ENCODE data around the gene ICAM1. TPM values are rescaled to one million over a fixed set of nuclear protein-coding genes. Genes with fewer than 3 reads are reported as not detected.

ICAM1 gene
- total RNA-seq, 4 donors from 2014 or later = 14.7 to 50.1 (median 43.1) TPM

DNA sequence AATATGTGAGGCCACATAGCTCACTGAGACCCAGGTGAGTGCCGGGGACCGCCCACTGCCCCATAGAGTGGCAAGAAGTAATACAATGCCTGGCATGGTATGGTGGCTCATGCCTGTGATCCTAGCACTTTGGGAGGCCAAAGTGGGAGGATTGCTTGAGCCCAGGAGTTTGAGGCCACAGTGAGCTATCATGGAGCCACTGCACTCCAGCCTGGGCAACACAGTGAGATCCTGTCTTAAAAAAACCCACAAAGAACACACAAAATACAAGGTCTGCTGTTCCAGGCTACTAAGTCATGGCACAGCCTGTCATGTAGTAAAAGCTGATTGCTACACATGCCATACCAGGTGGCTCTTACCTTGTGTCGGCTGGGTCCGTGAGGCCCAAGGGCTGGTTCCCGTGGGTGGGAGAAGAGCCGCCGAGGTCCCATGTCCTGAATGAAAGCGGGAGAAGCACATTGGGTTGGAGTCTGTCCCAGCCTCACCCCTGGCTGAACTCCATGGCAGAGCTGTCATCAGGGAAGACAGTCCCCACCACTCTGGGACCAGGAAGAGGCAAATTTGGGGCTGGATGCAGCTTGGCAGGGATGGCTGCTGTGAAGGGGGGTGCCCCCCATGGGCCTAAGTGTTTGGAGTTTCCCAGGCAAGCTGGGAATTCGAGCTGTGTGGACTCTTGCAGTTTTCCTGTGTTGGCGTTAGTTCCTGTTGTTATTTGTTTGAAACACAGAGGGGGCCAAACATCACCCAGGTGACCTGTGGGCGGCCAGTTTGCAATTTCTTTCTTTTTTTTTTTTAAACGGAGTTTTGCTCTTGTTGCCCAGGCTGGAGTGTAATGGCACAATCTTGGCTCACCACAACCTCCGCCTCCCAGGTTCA is 48.1 kb downstream of the ICAM1 start:
- H3K27me3 ChIP-seq = no peaks in the 10 kb centered on the region
- no peak for DNase-seq (ENCODE audit: low spot score in 2 of 2)
- WGBS, 2 donors = 91 to 93% methylated on average over 13 of the region's 13 CpGs
- H3K4me1 ChIP-seq = peaks cover 0 to 18% (median 4%) of the 10 kb centered on the region in 4 donors
- TF ChIP-seq EP300 (IDR thresholded peaks at IDR 0.05) = no peak
- TF ChIP-seq, protein P1, sequence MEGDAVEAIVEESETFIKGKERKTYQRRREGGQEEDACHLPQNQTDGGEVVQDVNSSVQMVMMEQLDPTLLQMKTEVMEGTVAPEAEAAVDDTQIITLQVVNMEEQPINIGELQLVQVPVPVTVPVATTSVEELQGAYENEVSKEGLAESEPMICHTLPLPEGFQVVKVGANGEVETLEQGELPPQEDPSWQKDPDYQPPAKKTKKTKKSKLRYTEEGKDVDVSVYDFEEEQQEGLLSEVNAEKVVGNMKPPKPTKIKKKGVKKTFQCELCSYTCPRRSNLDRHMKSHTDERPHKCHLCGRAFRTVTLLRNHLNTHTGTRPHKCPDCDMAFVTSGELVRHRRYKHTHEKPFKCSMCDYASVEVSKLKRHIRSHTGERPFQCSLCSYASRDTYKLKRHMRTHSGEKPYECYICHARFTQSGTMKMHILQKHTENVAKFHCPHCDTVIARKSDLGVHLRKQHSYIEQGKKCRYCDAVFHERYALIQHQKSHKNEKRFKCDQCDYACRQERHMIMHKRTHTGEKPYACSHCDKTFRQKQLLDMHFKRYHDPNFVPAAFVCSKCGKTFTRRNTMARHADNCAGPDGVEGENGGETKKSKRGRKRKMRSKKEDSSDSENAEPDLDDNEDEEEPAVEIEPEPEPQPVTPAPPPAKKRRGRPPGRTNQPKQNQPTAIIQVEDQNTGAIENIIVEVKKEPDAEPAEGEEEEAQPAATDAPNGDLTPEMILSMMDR (IDR thresholded peaks at IDR 0.05) = no peak
- TF ChIP-seq POLR2A (IDR thresholded peaks at IDR 0.05) = no peak
- H3K36me3 ChIP-seq = peaks cover 3 to 79% (median 46%) of the 10 kb centered on the region in 3 donors
- no peak overlapping the region for H3K27ac ChIP-seq
- H3K4me3 ChIP-seq = no peak overlapping the region
- H3K9me3 ChIP-seq = no peaks in the 10 kb centered on the region

DNA sequence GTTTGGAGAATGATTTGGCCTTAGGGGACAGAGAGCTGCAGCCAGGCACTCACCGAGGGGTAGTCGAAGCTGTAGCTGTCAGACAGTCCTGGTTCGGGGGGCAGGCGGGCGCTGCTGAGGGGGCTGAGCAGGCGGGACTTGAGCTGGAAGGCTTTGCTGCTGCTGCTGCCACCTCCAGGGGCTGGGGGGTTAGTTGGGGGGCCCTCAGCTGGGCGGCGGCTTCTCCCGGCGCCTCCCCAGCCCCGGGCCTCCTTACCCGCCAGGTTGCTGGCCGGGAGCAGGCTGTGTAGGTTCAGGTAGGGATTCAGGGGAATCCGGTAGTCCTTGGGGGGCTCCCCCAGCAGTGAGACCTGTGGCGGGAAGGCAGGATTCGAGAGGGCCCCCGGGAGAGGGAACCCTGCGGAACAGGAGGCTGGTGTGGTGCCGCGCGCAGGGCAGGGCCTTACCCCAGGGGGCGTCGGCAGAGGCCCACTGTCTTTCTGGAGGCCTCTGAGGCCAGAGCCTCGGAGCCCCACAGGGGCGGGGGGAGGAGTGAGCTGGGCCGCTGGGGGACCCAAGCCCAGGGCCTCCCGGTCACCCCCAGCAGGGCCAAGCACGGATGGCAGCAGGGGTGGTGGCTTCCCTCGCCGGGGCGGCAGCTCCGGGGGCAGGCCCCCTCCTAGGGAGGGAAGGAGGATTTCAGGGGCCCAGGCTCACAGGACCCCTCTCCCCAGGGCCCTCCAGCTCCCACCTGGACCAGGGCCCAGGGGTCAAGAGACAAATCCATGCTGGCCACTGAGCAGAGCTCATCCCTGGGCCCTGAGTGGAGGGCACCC is 49.9 kb downstream of the ICAM1 start:
- Histone ChIP-seq H3K36me3 (peaks cover 3 to 96% (median 52%) of the 10 kb centered on the region in 3 donors), H3K4me1 (peaks cover 0 to 6% (median 4%) of the 10 kb centered on the region in 4 donors), H3K9me3 (no peaks in the 10 kb centered on the region), H3K4me3 (no peak overlapping the region), H3K27ac (no peak overlapping the region), H3K27me3 (no peaks in the 10 kb centered on the region)
- DNase-seq (ENCODE audit: low spot score in 2 of 2) = no peak
- WGBS, 2 donors = 82 to 92% methylated on average over 16 to 25 of the region's 32 CpGs
- TF ChIP-seq, protein P1 (IDR thresholded peaks at IDR 0.05) = no peak
- no peak for TF ChIP-seq EP300 (IDR thresholded peaks at IDR 0.05)
- no peak for TF ChIP-seq POLR2A (IDR thresholded peaks at IDR 0.05)

DNA sequence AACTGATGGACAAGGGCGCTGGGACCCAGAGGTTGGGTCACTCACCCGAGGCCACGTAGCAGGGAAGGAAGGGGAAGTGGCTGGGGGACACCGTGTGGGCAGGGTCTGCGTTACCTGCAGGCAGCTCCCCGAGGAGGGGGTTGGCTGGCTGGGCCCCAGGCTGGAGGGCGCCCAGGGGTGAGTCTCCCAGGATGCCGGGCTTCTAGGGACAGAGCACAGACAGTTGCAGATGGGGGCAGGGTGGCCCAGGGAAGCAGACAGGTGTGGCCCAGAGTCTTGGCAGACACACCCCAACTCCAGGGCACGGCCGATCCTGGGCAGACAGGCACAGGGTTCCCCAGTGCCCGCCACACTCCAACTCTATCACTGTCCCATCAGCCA is 50.5 kb downstream of the ICAM1 start:
- no peak overlapping the region for H3K27ac ChIP-seq
- no peak overlapping the region for H3K4me3 ChIP-seq
- H3K9me3 ChIP-seq = no peaks in the 10 kb centered on the region
- peaks cover 0 to under 1% (median 0%) of the 10 kb centered on the region in 4 donors for H3K4me1 ChIP-seq
- no peaks in the 10 kb centered on the region for H3K27me3 ChIP-seq
- 85 to 96% methylated on average over 4 to 11 of the region's 11 CpGs for WGBS, 2 donors
- TF ChIP-seq POLR2A (IDR thresholded peaks at IDR 0.05) = no peak
- TF ChIP-seq EP300 (IDR thresholded peaks at IDR 0.05) = no peak
- TF ChIP-seq, protein P1 (IDR thresholded peaks at IDR 0.05) = no peak
- peaks cover 3 to 100% (median 57%) of the 10 kb centered on the region in 3 donors for H3K36me3 ChIP-seq
- no peak for DNase-seq (ENCODE audit: low spot score in 2 of 2)

DNA sequence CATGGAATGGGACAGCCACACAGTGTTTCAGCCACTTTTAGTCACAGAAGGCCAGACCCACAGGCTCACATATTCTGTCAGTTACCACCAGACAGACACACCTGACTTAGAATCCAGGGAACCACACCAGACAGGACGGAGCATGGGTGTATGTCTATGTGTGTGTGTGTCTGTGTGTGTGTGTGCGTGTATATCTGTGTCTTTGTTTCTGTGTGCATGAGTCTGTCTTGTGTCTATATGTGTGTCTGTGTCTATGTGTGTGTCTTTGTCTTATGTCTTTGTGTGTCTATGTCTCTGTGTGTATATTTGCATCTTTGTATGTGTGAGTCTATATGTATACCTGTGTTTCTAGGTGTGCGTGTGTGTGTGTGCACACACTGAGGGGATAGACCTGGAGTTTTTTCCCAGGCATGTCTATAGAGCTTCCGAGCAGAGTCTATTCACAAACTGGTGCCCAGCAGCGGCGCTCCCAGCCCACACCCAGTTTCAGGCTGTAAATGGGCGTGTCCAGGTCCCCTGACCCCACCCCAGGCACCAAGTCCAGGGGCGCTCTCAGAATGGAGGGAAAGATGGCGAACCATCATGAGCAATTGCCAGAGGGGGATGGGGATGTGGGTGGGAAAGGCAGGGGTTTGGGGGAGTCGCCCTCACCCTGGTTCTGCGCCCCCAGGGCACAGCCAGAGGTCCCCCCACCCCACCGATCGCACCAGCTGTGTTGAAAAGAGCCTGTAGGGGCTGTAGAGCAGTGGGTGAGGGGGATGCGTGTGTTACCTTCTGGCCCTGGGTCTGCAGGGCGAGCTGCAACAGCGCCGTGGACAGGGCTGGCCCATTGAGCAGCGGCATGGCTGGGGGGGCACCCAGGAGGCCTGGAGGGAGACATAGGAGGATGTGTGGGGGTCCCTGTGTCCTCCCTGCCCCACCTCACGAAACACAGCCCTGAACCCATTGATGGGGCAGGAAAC is 51.2 kb downstream of the ICAM1 start:
- WGBS, 2 donors = 85 to 92% methylated on average over 11 to 19 of the region's 19 CpGs
- Histone ChIP-seq H3K36me3 (peaks cover 3 to 100% (median 60%) of the 10 kb centered on the region in 3 donors), H3K4me1 (no peaks in the 10 kb centered on the region), H3K27ac (no peak overlapping the region), H3K9me3 (no peaks in the 10 kb centered on the region), H3K27me3 (no peaks in the 10 kb centered on the region), H3K4me3 (no peak overlapping the region)
- DNase-seq (ENCODE audit: low spot score in 2 of 2) = no peak
- TF ChIP-seq POLR2A (IDR thresholded peaks at IDR 0.05) (no peak), EP300 (IDR thresholded peaks at IDR 0.05) (no peak)
- TF ChIP-seq, protein P1 (IDR thresholded peaks at IDR 0.05) = no peak
